Esophagus squamous epithelium (tissue), 5 donors: Measurements from ENCODE around the gene MEIS2. TPM values are rescaled to one million over a fixed set of nuclear protein-coding genes. Genes with fewer than 3 reads are reported as not detected.

ENCODE experiments used
- DNase-seq: peaks from one replicate; lab custom pipeline; 2025; lab: John Stamatoyannopoulos, UW
- H3K27ac ChIP-seq, 4 donors: fragments of 200-600 bp; sonication (generic); one replicate each; pipeline ENCODE4 v1.5.1; 2016 to 2019; ENCODE audit warnings: mild to moderate bottlenecking in 1 of 4
- H3K27me3 ChIP-seq, 4 donors: fragments of 200-600 bp; sonication (generic); 1 replicate in 3 of 4; 2 replicates in 1 of 4; pipeline versions ENCODE4 v1.5.1 to v1.6.0; 2017 to 2021; ENCODE audit warnings: antibody characterized with exemption in 1 of 4
- H3K36me3 ChIP-seq, 3 donors: fragments of 200-600 bp; sonication (generic); one replicate each; pipeline ENCODE4 v1.5.1; 2016 to 2019
- H3K4me1 ChIP-seq, 3 donors: fragments of 200-600 bp; sonication (generic); one replicate each; pipeline ENCODE4 v1.5.1; 2017 to 2019
- H3K4me3 ChIP-seq, 4 donors: fragments of 200-600 bp; sonication (generic); 1 replicate in 3 of 4; 2 replicates in 1 of 4; pipeline ENCODE4 v1.5.1; 2016 to 2019; ENCODE audit warnings: mild to moderate bottlenecking in 2 of 4, moderate library complexity in 1 of 4
- H3K9me3 ChIP-seq, 3 donors: fragments of 200-600 bp; sonication (generic); one replicate each; pipeline ENCODE4 v1.5.1; 2016 to 2019
- CTCF ChIP-seq, 6 experiments: fragments of 450-650 bp in 4 of 6; fragments of 200-600 bp in 2 of 6; sonication (generic) in 2 of 6; IDR thresholded peaks; one replicate each; pipeline ENCODE4 v1.5.1; 2016 to 2019; ENCODE audit warnings: antibody characterized with exemption in 6 of 6, mild to moderate bottlenecking in 4 of 6, moderate library complexity in 4 of 6
- POLR2A ChIP-seq, 4 donors: fragments of 450-650 bp; IDR thresholded peaks; one replicate each; pipeline ENCODE4 v1.6.1; 2017; ENCODE audit warnings: antibody characterized with exemption in 4 of 4, mild to moderate bottlenecking in 4 of 4, moderate library complexity in 3 of 4
- WGBS, 2 donors: methylation state at CpG; one replicate each; pipeline ENCODE4 v1.1.5; 2018; 5-methylcytosine and 5-hydroxymethylcytosine counted together
- intact Hi-C: fragments of 100-400 bp; cut with DNase I; formaldehyde crosslinking; loops from one replicate; pipeline ENCODE4 v1.15.0; 2022
- total RNA-seq, 4 donors: library from RNA; depleted of rRNA; stranded (reverse); fragments of >200 nt; gene quantifications; one replicate each; pipeline ENCODE4 v1.1.0, GENCODE V29; 2016
- donor health status: DM: yes; HTN: yes; CAD: no.

Gene MEIS2
- total RNA-seq, 4 donors from 2014 or later: 6.6 to 26.3 (median 9.9) TPM

- WGBS, 2 donors: 67 to 78% methylated on average over 21 to 27 of the region's 27 CpGs
- no peaks in the 10 kb centered on the region for H3K36me3 ChIP-seq
- H3K4me3 ChIP-seq: peak overlapping the region in 3 of 4 donors; percentile 71 to 79 (median 73)
- H3K4me1 ChIP-seq: peaks cover 0 to 12% (median 0%) of the 10 kb centered on the region in 3 donors
- no peak for DNase-seq
- intact Hi-C loops: no loop called here
- peaks cover 0 to 36% (median 0%) of the 10 kb centered on the region in 4 donors for H3K27me3 ChIP-seq
- peak overlapping the region; percentile 2 to 95 (median 88) for H3K27ac ChIP-seq
- no peaks in the 10 kb centered on the region for H3K9me3 ChIP-seq
- TF ChIP-seq POLR2A (IDR thresholded peaks at IDR 0.05) (no peak), CTCF (IDR thresholded peaks at IDR 0.05) (no peak)
These were observed 3.4 kb upstream of the MEIS2 start for GRCh38 chr15:37103475-37104423.

DNA sequence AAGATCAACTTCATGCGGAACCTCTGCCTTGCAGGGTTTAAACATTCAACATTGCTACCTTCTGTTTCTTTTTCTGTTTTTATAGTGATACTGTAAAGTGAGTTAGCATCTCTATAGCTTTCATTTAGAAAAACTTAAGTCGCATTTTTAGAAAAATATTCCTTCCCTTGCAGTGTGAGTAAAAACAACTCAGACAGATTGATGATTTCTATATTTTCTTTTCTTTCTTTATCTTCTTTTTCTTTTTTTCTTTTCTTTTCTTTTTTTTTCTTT, 2.8 kb upstream of the MEIS2 start:
- Histone ChIP-seq H3K4me3 (peak overlapping the region in 3 of 4 donors; percentile 71 to 79 (median 73)), H3K27ac (peak overlapping the region in 2 of 4 donors; percentile 95), H3K9me3 (no peaks in the 10 kb centered on the region), H3K27me3 (peaks cover 0 to 36% (median 0%) of the 10 kb centered on the region in 4 donors), H3K36me3 (no peaks in the 10 kb centered on the region), H3K4me1 (peaks cover 0 to 12% (median 0%) of the 10 kb centered on the region in 3 donors)
- no peak for DNase-seq
- 38 to 56% methylated on average over 2 of the region's 2 CpGs for WGBS, 2 donors
- intact Hi-C loops: no loop called here
- TF ChIP-seq POLR2A (IDR thresholded peaks at IDR 0.05) (no peak), CTCF (IDR thresholded peaks at IDR 0.05) (no peak)

GRCh38 chr15:37102305-37103162, 2.2 kb upstream of the MEIS2 start:
- peak overlapping the region; percentile 92 to 95 (median 94) for H3K27ac ChIP-seq
- no peak for TF ChIP-seq POLR2A (IDR thresholded peaks at IDR 0.05)
- no peak for TF ChIP-seq CTCF (IDR thresholded peaks at IDR 0.05)
- no peak for DNase-seq
- WGBS, 2 donors: 18 to 22% methylated on average over 37 to 38 of the region's 38 CpGs
- H3K9me3 ChIP-seq: no peaks in the 10 kb centered on the region
- H3K4me3 ChIP-seq: peak overlapping the region; percentile 54 to 79 (median 72)
- peaks cover 0 to 17% (median 2%) of the 10 kb centered on the region in 3 donors for H3K4me1 ChIP-seq
- peaks cover 0 to 33% (median 0%) of the 10 kb centered on the region in 4 donors for H3K27me3 ChIP-seq
- intact Hi-C loops: no loop called here
- H3K36me3 ChIP-seq: no peaks in the 10 kb centered on the region

- Histone ChIP-seq H3K27ac (peak overlapping the region; percentile 92 to 95 (median 94)), H3K4me3 (peak overlapping the region; percentile 54 to 79 (median 72)), H3K27me3 (peaks cover 0 to 27% (median 0%) of the 10 kb centered on the region in 4 donors), H3K9me3 (no peaks in the 10 kb centered on the region), H3K36me3 (no peaks in the 10 kb centered on the region), H3K4me1 (peaks cover 0 to 23% (median 7%) of the 10 kb centered on the region in 3 donors)
- intact Hi-C loops: no loop called here
- no peak for TF ChIP-seq POLR2A (IDR thresholded peaks at IDR 0.05)
- no peak for TF ChIP-seq CTCF (IDR thresholded peaks at IDR 0.05)
- 0 to 6% methylated on average over 7 to 8 of the region's 15 CpGs for WGBS, 2 donors
- DNase-seq: no peak
These were observed 1.6 kb upstream of the MEIS2 start for GRCh38 chr15:37101980-37102304.

GRCh38 chr15:37100966-37101215, 542 bp upstream of the MEIS2 start:
- no peaks in the 10 kb centered on the region for H3K9me3 ChIP-seq
- TF ChIP-seq POLR2A (IDR thresholded peaks at IDR 0.05) (no peak), CTCF (IDR thresholded peaks at IDR 0.05) (no peak)
- no peaks in the 10 kb centered on the region for H3K36me3 ChIP-seq
- H3K27me3 ChIP-seq: peaks cover 0 to 20% (median 0%) of the 10 kb centered on the region in 4 donors
- peaks cover 0 to 33% (median 8%) of the 10 kb centered on the region in 3 donors for H3K4me1 ChIP-seq
- H3K27ac ChIP-seq: peak overlapping the region; percentile 92 to 95 (median 94)
- peak overlapping the region; percentile 54 to 79 (median 72) for H3K4me3 ChIP-seq
- WGBS, 2 donors: 0 to 1% methylated on average over 8 to 9 of the region's 11 CpGs
- DNase-seq: no peak
- intact Hi-C loops: no loop called here
